ENCODE results near the gene TIGD2. TPM values are rescaled to one million over a fixed set of nuclear protein-coding genes. Genes with fewer than 3 reads are reported as not detected.
"Not testable (repeated sequence)": the region's sequence is repeated elsewhere in the genome, so short reads cannot be mapped to it uniquely, and the experiment has no call there.

Gene TIGD2
- polyA plus RNA-seq, 1 experiment: 9.3 TPM

GRCh38 chr4:89137231-89137630 lies 25.9 kb downstream of the TIGD2 start:
- no peak for DNase-seq (ENCODE audit: low read depth, low spot score)
- no peak for TF ChIP-seq CTCF (IDR thresholded peaks at IDR 0.05; ENCODE audit: low read depth, low read length)
- H3K9me3 ChIP-seq (ENCODE audit: control insufficient read depth, insufficient read depth, low read length): no peaks in the 10 kb centered on the region
- no peak overlapping the region for H3K27ac ChIP-seq (ENCODE audit: low read depth, low read length)
- POLR2A ChIA-PET: no interaction called here
- H3K4me3 ChIP-seq (ENCODE audit: low read depth, low read length): no peak overlapping the region
- H3K27me3 ChIP-seq (ENCODE audit: control insufficient read depth, insufficient read depth, low read length): no peaks in the 10 kb centered on the region
- CTCF ChIA-PET: no interaction called here

DNA sequence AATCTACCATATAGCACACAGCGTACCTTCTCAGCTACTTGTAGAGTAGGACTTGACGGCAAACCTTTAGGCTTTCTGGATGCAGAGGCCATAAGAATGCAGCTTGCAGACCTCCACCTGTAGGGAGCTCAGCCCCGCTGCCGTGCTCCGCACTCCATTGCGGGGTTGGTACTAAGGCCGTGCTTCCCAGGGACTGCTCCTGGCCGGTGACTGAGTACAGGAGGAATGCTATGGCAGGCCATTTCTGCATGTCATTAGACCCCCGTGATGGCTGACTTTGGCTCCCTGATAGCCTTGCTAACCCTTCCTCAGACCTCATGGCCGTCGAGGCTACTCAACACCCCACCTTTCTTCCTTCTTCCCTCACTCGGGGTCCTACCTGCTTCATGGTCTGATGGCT lies 26.4 kb downstream of the TIGD2 start:
- no peak for DNase-seq (ENCODE audit: low read depth, low spot score)
- no peaks in the 10 kb centered on the region for H3K9me3 ChIP-seq (ENCODE audit: control insufficient read depth, insufficient read depth, low read length)
- POLR2A ChIA-PET: no interaction called here
- H3K27ac ChIP-seq (ENCODE audit: low read depth, low read length): no peak overlapping the region
- H3K4me3 ChIP-seq (ENCODE audit: low read depth, low read length): no peak overlapping the region
- CTCF ChIA-PET: interaction anchor here (1.0 kb wide), 1 partner anchor 15 kb away, joined by 4 read pairs; no protein-coding TSS in a partner anchor
- no peak for TF ChIP-seq CTCF (IDR thresholded peaks at IDR 0.05; ENCODE audit: low read depth, low read length)
- no peaks in the 10 kb centered on the region for H3K27me3 ChIP-seq (ENCODE audit: control insufficient read depth, insufficient read depth, low read length)

DNA sequence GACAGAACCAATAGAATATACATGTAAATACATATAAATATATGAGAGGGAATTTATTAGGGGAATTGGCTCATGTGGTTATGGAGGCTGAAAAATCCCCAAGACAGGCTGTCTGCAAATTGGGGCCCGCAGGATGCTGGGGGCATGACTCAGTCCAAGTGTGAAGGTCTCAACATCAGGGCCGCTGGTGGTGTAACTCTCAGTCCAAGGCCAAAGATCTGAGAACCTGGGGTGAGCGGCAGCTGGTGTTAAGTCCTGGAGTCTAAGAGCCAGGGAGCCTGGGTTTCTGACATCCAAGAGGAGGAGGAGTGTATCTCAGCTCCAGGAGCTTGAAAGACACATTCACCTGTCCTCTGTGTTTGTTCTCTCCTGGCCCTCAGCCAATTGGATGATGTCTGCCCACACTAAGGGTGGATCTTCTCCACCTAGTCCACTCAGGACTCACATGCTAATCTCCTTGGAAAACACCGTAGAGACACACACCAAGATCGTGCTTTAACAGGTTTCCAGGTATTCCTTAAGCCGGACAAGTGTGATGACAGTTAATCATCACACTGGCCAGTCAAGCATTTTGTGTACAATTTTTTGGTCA lies 28.9 kb downstream of the TIGD2 start:
- ChIA-PET CTCF (interaction anchor here (2.5 kb wide), 1 partner anchor 18 kb away, joined by 10 read pairs; no protein-coding TSS in a partner anchor), POLR2A (no interaction called here)
- H3K4me3 ChIP-seq (ENCODE audit: low read depth, low read length): no peak overlapping the region
- H3K27me3 ChIP-seq (ENCODE audit: control insufficient read depth, insufficient read depth, low read length): no peaks in the 10 kb centered on the region
- no peaks in the 10 kb centered on the region for H3K9me3 ChIP-seq (ENCODE audit: control insufficient read depth, insufficient read depth, low read length)
- no peak for TF ChIP-seq CTCF (IDR thresholded peaks at IDR 0.05; ENCODE audit: low read depth, low read length)
- no peak overlapping the region for H3K27ac ChIP-seq (ENCODE audit: low read depth, low read length)
- DNase-seq (ENCODE audit: low read depth, low spot score): no peak

GRCh38 chr4:89142691-89143669 lies 31.6 kb downstream of the TIGD2 start:
- ChIA-PET POLR2A (no interaction called here), CTCF (interaction anchor here (1.5 kb wide), 1 partner anchor 17 kb away, joined by 4 read pairs; no protein-coding TSS in a partner anchor)
- H3K4me3 ChIP-seq (ENCODE audit: low read depth, low read length): no peak overlapping the region

GRCh38 chr4:89144652-89145051 lies 33.3 kb downstream of the TIGD2 start:
- DNase-seq (ENCODE audit: low read depth, low spot score); H3K9me3 ChIP-seq (ENCODE audit: control insufficient read depth, insufficient read depth, low read length); H3K4me3 ChIP-seq (ENCODE audit: low read depth, low read length); H3K27me3 ChIP-seq (ENCODE audit: control insufficient read depth, insufficient read depth, low read length); POLR2A ChIA-PET; H3K27ac ChIP-seq (ENCODE audit: low read depth, low read length): not testable (repeated sequence)
- CTCF ChIA-PET: interaction anchor here (0.6 to 1.8 kb wide), 2 partner anchors 15 to 19 kb away, joined by 3 to 4 read pairs; no protein-coding TSS in a partner anchor

More at GRCh38 chr4:89142691-89143669, 31.6 kb downstream of the TIGD2 start:
- Histone ChIP-seq H3K27ac (ENCODE audit: low read depth, low read length) (no peak overlapping the region), H3K27me3 (ENCODE audit: control insufficient read depth, insufficient read depth, low read length) (no peaks in the 10 kb centered on the region), H3K9me3 (ENCODE audit: control insufficient read depth, insufficient read depth, low read length) (no peaks in the 10 kb centered on the region)
- no peak for DNase-seq (ENCODE audit: low read depth, low spot score)
- no peak for TF ChIP-seq CTCF (IDR thresholded peaks at IDR 0.05; ENCODE audit: low read depth, low read length)

Data from AG04450 (cell line).